ENCODE measurements around the gene EPM2A.

The EPM2A gene

DNA sequence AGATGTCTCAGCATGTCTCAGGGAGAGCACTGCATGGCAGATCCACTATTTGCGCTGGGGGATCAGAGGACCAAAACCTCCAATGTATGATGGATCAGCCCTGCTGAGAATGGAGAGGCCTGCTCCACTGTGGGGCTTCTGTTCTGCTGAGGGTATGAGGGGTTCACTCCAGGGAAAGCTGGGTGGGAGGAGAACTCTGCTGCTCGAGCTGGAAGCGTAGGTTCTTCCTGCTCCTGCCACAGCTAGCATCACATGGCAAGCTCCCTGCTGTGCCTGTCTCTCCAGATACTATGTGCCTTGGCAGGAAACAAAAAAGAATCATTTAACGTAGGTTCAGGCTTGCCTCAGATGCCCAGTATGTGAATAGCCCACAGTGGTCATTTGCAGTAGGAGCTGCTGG lies 105.8 kb downstream of the EPM2A start:
- Histone ChIP-seq H3K27me3 (ENCODE audit: low read length) (no peaks in the 10 kb centered on the region), H3K27ac (ENCODE audit: low read depth, low read length) (no peak overlapping the region), H3K79me2 (ENCODE audit: insufficient read depth, low read length) (no peaks in the 10 kb centered on the region), H3K9ac (ENCODE audit: low read length) (no peak overlapping the region), H3K9me3 (ENCODE audit: insufficient read depth, low read length) (no peaks in the 10 kb centered on the region), H3F3A (ENCODE audit: insufficient read depth) (no peaks in the 10 kb centered on the region), H3K4me2 (ENCODE audit: low read depth, low read length, poor library complexity, severe bottlenecking) (no peak overlapping the region), H2AFZ (ENCODE audit: low read depth, low read length, severe bottlenecking) (no peak overlapping the region), H4K20me1 (ENCODE audit: low read depth, low read length) (no peaks in the 10 kb centered on the region), H3K36me3 (ENCODE audit: low read length) (no peaks in the 10 kb centered on the region), H3K9me2 (replicated peaks; ENCODE audit: insufficient read depth, low read length) (no peaks in the 10 kb centered on the region), H3K4me3 (ENCODE audit: insufficient read depth, low read length, poor library complexity, severe bottlenecking) (no peak overlapping the region)
- TF ChIP-seq CTCF (IDR thresholded peaks at IDR 0.05; ENCODE audit: insufficient read depth, low read length, poor library complexity, severe bottlenecking) = no peak
- no peak for TF ChIP-seq EZH2phosphoT487 (conservative IDR thresholded peaks at IDR 0.05; ENCODE audit: low read length)

- Histone ChIP-seq H3K79me2 (ENCODE audit: insufficient read depth, low read length) (no peaks in the 10 kb centered on the region), H3K9me3 (ENCODE audit: insufficient read depth, low read length) (no peaks in the 10 kb centered on the region), H3F3A (ENCODE audit: insufficient read depth) (no peaks in the 10 kb centered on the region), H2AFZ (ENCODE audit: low read depth, low read length, severe bottlenecking) (no peak overlapping the region), H3K9ac (ENCODE audit: low read length) (no peak overlapping the region), H3K4me3 (ENCODE audit: insufficient read depth, low read length, poor library complexity, severe bottlenecking) (no peak overlapping the region), H3K4me2 (ENCODE audit: low read depth, low read length, poor library complexity, severe bottlenecking) (no peak overlapping the region), H3K9me2 (replicated peaks; ENCODE audit: insufficient read depth, low read length) (no peaks in the 10 kb centered on the region), H3K36me3 (ENCODE audit: low read length) (no peaks in the 10 kb centered on the region), H4K20me1 (ENCODE audit: low read depth, low read length) (no peaks in the 10 kb centered on the region), H3K27ac (ENCODE audit: low read depth, low read length) (no peak overlapping the region), H3K27me3 (ENCODE audit: low read length) (no peaks in the 10 kb centered on the region)
- TF ChIP-seq CTCF (IDR thresholded peaks at IDR 0.05; ENCODE audit: insufficient read depth, low read length, poor library complexity, severe bottlenecking) = no peak
- TF ChIP-seq EZH2phosphoT487 (conservative IDR thresholded peaks at IDR 0.05; ENCODE audit: low read length) = no peak
Observed at GRCh38 chr6:145627451-145627850, 107.9 kb downstream of the EPM2A start.

DNA sequence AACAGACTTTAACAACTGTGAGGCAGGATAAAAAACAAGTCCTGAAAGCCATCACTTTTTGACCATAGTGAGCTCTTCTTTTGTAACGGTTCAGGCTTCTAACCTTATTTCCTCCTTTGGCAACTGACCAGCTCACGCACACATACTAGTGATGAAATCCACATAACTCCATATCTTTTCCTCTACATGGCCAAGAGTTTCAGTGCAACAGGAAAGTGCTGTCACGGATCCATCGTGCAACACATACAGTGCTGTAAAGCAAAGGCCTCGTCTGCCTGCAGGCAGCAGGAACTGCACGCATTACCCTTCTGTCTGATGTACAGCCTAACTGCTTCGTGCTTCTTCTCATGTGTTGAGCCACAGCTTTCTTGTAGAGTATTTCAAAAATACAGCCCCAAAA lies 108.5 kb downstream of the EPM2A start:
- Histone ChIP-seq H3K9me2 (replicated peaks; ENCODE audit: insufficient read depth, low read length) (no peaks in the 10 kb centered on the region), H4K20me1 (ENCODE audit: low read depth, low read length) (no peaks in the 10 kb centered on the region), H3K27ac (ENCODE audit: low read depth, low read length) (no peak overlapping the region), H3K4me3 (ENCODE audit: insufficient read depth, low read length, poor library complexity, severe bottlenecking) (no peak overlapping the region), H3K27me3 (ENCODE audit: low read length) (no peaks in the 10 kb centered on the region), H2AFZ (ENCODE audit: low read depth, low read length, severe bottlenecking) (no peak overlapping the region), H3K4me2 (ENCODE audit: low read depth, low read length, poor library complexity, severe bottlenecking) (no peak overlapping the region), H3K36me3 (ENCODE audit: low read length) (no peaks in the 10 kb centered on the region), H3K9ac (ENCODE audit: low read length) (no peak overlapping the region), H3F3A (ENCODE audit: insufficient read depth) (no peaks in the 10 kb centered on the region), H3K9me3 (ENCODE audit: insufficient read depth, low read length) (no peaks in the 10 kb centered on the region), H3K79me2 (ENCODE audit: insufficient read depth, low read length) (no peaks in the 10 kb centered on the region)
- no peak for TF ChIP-seq CTCF (IDR thresholded peaks at IDR 0.05; ENCODE audit: insufficient read depth, low read length, poor library complexity, severe bottlenecking)
- no peak for TF ChIP-seq EZH2phosphoT487 (conservative IDR thresholded peaks at IDR 0.05; ENCODE audit: low read length)

- H3K4me3 ChIP-seq (ENCODE audit: insufficient read depth, low read length, poor library complexity, severe bottlenecking) = no peak overlapping the region
- H3K9me2 ChIP-seq (replicated peaks; ENCODE audit: insufficient read depth, low read length) = no peaks in the 10 kb centered on the region
- no peaks in the 10 kb centered on the region for H4K20me1 ChIP-seq (ENCODE audit: low read depth, low read length)
- no peaks in the 10 kb centered on the region for H3K9me3 ChIP-seq (ENCODE audit: insufficient read depth, low read length)
- H3K9ac ChIP-seq (ENCODE audit: low read length) = no peak overlapping the region
- no peak for TF ChIP-seq EZH2phosphoT487 (conservative IDR thresholded peaks at IDR 0.05; ENCODE audit: low read length)
- no peak for TF ChIP-seq CTCF (IDR thresholded peaks at IDR 0.05; ENCODE audit: insufficient read depth, low read length, poor library complexity, severe bottlenecking)
- H2AFZ ChIP-seq (ENCODE audit: low read depth, low read length, severe bottlenecking) = no peak overlapping the region
- H3K4me2 ChIP-seq (ENCODE audit: low read depth, low read length, poor library complexity, severe bottlenecking) = no peak overlapping the region
- no peaks in the 10 kb centered on the region for H3F3A ChIP-seq (ENCODE audit: insufficient read depth)
- H3K27me3 ChIP-seq (ENCODE audit: low read length) = no peaks in the 10 kb centered on the region
- no peaks in the 10 kb centered on the region for H3K79me2 ChIP-seq (ENCODE audit: insufficient read depth, low read length)
- H3K36me3 ChIP-seq (ENCODE audit: low read length) = no peaks in the 10 kb centered on the region
- H3K27ac ChIP-seq (ENCODE audit: low read depth, low read length) = no peak overlapping the region
Observed at GRCh38 chr6:145623231-145623630, 112.1 kb downstream of the EPM2A start.
